GM12864 (cell line): Measurements from ENCODE around the gene LPAR3.

Experiments used
- DNase-seq: peaks from one replicate; pipeline ENCODE4 v3.0.0-alpha.2; 2011; ENCODE audit warnings: low read depth
- H3K4me3 ChIP-seq: 2 replicates; pipeline ENCODE4 v1.5.1; 2011; ENCODE audit warnings: mild to moderate bottlenecking, low read depth, low read length, control low read depth
- CTCF ChIP-seq: IDR thresholded peaks from 2 replicates; pipeline ENCODE4 v1.5.1; 2011; ENCODE audit warnings: low read depth, mild to moderate bottlenecking, moderate library complexity, low read length, control low read depth, inconsistent platforms; ENCODE audit errors: missing control alignments

The LPAR3 gene

DNA sequence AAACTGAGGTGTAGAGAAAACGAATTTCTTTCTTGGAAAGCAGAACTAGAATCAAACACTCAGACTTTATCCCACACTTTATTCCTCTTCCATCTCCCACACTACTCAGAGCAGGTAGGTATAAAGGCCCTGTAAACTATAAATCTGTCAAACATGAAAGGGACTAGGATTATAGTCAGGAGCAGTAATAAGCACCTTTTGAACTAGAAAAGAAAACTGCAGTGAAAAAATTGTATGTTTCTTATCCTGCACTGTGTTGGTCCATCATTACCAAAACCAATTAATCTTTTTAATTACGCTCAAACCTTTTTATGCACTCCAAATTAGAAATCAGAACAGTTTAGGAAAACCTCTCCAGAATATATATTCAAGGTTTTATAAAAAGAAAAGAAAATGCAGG, 47.6 kb downstream of the LPAR3 start:
- no peak for DNase-seq
- TF ChIP-seq CTCF = no peak
- no peak overlapping the region for H3K4me3 ChIP-seq

DNA sequence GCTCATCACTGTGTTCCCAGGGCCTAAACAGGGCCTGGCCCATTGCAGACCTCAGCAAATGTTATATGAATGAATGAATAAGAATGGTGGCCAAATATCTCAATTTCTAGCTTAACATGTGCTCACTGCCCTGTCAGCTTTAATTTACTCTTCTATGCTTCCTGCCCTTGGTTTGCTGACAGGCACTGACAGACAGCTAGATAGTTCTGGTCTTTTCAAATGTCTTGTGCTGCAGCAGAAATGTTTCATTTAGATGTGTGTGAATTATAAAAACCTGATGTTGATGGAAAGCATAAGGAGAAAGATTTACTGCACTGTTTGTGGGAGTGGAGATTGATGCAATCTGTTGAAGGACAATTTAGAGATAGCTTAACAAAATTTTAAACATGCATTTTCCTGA, 48.9 kb downstream of the LPAR3 start:
- DNase-seq = no peak
- H3K4me3 ChIP-seq = no peak overlapping the region
- no peak for TF ChIP-seq CTCF

DNA sequence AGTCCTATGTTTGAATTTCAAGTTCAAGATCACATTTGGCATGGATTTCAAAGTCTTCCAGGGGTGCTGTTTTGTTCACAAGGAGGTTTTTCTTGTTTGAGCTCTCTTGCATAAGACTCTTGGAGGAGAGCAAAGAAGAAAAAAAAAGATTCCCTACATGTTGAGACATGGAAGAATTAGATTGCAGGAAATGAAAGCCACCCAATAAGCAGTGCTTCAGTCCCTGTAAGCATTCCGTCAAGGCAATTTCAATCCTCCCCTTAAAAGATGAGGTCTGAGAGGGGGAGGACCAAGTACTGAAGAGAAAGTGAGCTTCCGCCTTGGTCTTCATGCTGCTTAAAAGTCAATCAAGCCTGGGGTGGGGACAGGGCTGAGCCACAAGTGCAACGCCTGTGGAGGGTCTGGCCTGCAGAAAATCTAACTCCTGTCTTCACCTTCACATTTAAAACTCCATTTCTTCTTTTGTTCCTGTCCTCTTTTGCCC, 50.2 kb downstream of the LPAR3 start:
- H3K4me3 ChIP-seq = no peak overlapping the region
- TF ChIP-seq CTCF = no peak
- DNase-seq = no peak

DNA sequence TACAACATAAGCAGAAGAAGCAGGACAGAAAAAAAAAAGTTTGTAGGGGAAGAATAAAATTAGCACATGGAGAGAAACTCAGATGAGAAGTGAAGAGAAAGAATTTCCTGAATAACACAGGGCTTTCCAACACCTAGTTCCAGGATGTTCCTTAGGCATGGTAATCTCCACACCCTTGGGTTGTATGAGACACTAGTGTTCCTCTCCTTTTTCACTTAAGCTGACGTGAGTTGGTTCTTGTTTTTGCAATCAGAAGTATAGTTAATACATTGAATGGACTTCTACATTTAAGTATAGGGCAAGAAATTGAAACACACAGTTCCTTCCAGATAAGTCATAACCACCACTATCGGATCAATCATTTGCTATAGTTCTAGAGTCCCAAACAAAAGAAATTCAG, 51.0 kb downstream of the LPAR3 start:
- no peak for TF ChIP-seq CTCF
- no peak for DNase-seq
- no peak overlapping the region for H3K4me3 ChIP-seq

GRCh38 chr1:84840346-84840745, 52.7 kb downstream of the LPAR3 start:
- no peak for DNase-seq
- no peak overlapping the region for H3K4me3 ChIP-seq
- no peak for TF ChIP-seq CTCF

DNA sequence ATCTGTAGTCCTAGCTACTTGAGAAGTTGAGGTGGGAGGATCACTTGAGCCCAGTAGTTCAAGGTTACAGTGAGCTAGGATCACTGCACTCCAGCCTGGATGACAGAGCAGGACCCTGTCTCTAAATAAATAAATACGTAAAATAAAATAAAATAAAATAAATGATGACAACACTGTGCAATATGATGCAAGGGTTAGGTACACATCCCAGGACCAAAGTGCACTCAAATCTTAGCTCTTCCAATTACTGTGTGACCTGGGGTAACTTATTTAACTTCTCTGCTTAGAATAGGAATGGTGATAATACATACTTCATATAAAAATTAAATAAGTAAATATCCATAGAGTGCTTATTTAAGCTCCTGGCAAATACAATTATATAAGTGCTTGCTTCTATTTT, 53.5 kb downstream of the LPAR3 start:
- no peak for DNase-seq
- no peak overlapping the region for H3K4me3 ChIP-seq
- TF ChIP-seq CTCF = no peak

GRCh38 chr1:84836145-84836544, 56.9 kb downstream of the LPAR3 start:
- no peak for DNase-seq
- H3K4me3 ChIP-seq = no peak overlapping the region
- TF ChIP-seq CTCF = no peak
